ENCODE measurements around the gene UBXN6. TPM values are rescaled to one million over a fixed set of nuclear protein-coding genes. Genes with fewer than 3 reads are reported as not detected.

Gene UBXN6
- total RNA-seq, 3 donors from 2014 or later = 57.2 to 73.1 (median 70.7) TPM

DNA sequence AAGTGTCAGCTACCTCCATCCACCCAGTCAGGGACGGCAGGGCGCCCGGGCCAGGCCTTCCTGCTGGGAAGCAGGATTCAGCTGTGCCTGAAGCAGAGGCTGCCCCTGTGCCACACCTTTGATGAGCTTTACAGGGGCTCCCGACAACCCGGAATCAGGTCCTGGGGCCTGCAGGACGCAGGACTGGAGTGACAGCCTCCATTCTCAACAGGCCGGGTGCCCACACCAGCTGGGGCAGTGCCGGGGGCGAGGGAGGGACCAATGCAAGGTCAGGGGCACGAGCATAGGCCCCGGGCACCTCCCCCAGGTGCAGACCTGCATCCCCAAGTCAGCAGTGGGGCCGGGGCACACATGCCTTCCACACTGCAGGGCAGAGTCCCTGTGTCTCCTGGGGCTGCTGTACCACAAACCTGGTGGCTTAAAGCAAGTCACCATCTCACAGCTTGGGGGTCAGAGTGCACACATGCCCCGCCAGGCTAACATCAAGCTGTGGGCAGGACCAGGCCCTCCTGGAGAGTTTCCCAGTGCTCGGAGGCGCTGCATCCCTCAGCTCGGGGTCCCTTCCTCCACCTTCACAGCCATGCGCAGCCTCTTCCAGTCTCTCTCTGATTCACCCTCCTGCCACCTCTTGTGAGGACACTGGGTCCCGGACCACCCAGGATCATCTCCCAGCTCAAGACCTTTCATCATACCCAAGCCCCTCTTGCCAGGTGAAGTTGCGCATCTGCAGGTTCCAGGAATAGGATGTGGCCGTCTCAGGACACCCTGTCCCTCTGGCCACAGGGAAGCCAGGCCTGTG, 13.4 kb downstream of the UBXN6 start:
- H3K4me1 Mint-ChIP-seq (ENCODE audit: low read depth) = peaks cover 2% of the 10 kb centered on the region
- H3K27me3 Mint-ChIP-seq (ENCODE audit: low read depth) = no peaks in the 10 kb centered on the region

DNA sequence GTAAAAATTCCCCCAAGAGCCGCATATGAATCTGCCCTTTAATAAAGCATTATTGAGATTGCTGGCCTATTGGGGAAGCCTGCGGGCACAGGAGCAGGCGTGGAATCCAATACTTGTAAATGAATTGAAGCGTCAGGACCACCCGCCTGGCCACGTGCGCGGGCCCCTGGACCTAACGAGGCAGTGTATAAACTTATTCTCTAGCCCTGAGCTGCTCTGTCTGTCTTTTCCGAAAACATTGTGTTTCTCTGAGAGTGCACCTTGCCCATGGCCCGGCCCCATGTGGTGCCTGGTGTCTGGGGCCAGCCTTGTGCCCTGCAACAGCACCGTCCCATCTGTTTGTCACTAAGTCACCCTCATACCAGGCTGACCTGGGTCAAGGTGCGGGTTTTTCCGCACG, 14.4 kb downstream of the UBXN6 start:
- no peaks in the 10 kb centered on the region for H3K27me3 Mint-ChIP-seq (ENCODE audit: low read depth)
- no peak overlapping the region for H3K4me3 Mint-ChIP-seq
- no peak for ATAC-seq
- peaks cover 3% of the 10 kb centered on the region for H3K36me3 Mint-ChIP-seq (ENCODE audit: insufficient read depth)
- DNase-seq = no peak
- H3K9me3 Mint-ChIP-seq = no peaks in the 10 kb centered on the region
- peaks cover 2% of the 10 kb centered on the region for H3K4me1 Mint-ChIP-seq (ENCODE audit: low read depth)

More for the DNA sequence above, 13.4 kb downstream of the UBXN6 start:
- DNase-seq (no peak), ATAC-seq (peak in 1 of 2 donors; percentile 16)
- H3K4me3 Mint-ChIP-seq = no peak overlapping the region
- H3K36me3 Mint-ChIP-seq (ENCODE audit: insufficient read depth) = peaks cover 5% of the 10 kb centered on the region
- no peaks in the 10 kb centered on the region for H3K9me3 Mint-ChIP-seq

DNA sequence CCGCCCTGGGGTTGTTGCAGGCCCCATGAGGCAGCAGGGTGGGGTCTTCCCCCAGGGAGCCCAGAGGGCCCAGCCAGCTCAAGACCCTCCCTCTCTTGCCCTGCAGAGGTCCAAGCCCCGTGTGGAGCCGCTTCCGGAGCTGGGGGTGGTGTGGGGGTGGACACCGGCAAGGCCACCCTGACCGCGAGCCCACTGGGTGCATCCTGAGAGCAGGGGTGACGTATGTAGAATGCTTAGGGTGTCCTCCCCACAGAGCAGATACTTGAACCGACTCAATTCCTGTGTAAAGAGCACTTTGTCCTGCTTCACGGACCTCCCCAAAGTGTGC, 14.8 kb downstream of the UBXN6 start:
- ATAC-seq = no peak
- no peaks in the 10 kb centered on the region for H3K27me3 Mint-ChIP-seq (ENCODE audit: low read depth)
- H3K4me3 Mint-ChIP-seq = no peak overlapping the region
- DNase-seq = no peak
- H3K4me1 Mint-ChIP-seq (ENCODE audit: low read depth) = peaks cover 2% of the 10 kb centered on the region
- no peaks in the 10 kb centered on the region for H3K9me3 Mint-ChIP-seq
- H3K36me3 Mint-ChIP-seq (ENCODE audit: insufficient read depth) = peaks cover 3% of the 10 kb centered on the region

DNA sequence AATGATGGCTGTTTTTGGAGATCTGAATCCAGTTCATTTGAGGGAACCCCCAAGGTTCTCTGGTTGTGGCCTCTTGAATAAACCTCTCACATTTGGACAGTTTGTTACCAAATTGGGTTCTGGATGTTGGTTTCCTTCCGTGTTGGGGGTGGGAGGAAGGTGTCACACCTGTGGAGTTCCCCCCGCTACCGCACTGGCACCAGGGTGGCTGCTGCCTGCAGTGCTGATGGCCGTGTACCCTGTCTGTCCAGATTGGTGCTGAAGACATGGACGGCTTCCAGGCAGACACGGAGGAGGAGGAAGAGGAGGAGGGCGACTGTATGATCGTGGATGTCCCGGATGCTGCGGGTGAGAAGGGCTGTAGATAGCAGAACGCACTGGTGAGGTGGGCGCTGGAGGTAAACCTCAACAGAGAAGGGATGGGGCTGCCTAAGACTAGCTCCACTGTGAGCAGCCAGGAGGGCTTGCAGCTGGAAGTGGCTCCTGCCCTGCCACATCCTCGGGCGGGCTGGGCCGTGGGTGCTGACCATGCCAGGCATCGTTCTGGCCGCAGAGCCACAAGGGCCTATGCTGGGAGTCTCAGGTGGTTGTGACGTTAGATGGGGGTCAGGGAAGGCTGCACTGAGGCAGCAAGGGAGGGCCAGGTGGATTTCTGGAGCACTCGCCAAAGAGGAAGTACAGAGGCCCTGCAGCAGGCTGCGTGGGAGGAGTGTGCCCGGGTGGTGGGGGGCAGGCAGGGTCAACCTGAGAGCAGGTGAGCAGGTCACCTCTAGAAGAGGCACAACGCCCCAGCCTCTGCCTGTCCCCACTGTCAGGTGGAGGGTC, 15.4 kb downstream of the UBXN6 start:
- H3K27me3 Mint-ChIP-seq (ENCODE audit: low read depth) = no peaks in the 10 kb centered on the region
- peaks cover 3% of the 10 kb centered on the region for H3K36me3 Mint-ChIP-seq (ENCODE audit: insufficient read depth)
- no peak overlapping the region for H3K4me3 Mint-ChIP-seq
- no peak for DNase-seq
- ATAC-seq = peak in 1 of 2 donors; percentile 23
- H3K4me1 Mint-ChIP-seq (ENCODE audit: low read depth) = peaks cover 2% of the 10 kb centered on the region
- H3K9me3 Mint-ChIP-seq = no peaks in the 10 kb centered on the region

DNA sequence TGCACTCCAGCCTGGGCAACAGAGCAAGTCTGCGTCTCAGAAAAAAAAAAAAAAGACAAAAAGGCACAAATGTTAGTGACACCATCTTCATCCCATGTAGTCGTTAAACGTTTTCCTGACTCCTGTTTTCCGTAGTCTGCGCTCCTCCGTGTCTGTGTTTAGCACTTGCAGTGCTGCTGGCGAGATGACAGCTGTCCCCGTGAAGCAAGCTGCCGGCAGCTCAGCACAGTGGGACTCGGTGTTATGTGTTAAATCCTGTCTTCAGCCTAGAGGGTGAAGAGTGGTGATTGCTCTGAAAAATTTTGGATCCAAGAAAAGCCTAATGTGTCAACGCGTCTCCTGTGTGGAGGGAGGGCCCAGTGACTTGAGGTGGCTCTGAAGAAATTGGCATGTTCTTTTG, 18.4 kb downstream of the UBXN6 start:
- Mint-ChIP-seq H3K36me3 (ENCODE audit: insufficient read depth) (peaks cover 5% of the 10 kb centered on the region), H3K27me3 (ENCODE audit: low read depth) (no peaks in the 10 kb centered on the region), H3K9me3 (no peaks in the 10 kb centered on the region), H3K4me3 (no peak overlapping the region), H3K4me1 (ENCODE audit: low read depth) (peaks cover 2% of the 10 kb centered on the region)
- ATAC-seq (no peak), DNase-seq (no peak)

DNA sequence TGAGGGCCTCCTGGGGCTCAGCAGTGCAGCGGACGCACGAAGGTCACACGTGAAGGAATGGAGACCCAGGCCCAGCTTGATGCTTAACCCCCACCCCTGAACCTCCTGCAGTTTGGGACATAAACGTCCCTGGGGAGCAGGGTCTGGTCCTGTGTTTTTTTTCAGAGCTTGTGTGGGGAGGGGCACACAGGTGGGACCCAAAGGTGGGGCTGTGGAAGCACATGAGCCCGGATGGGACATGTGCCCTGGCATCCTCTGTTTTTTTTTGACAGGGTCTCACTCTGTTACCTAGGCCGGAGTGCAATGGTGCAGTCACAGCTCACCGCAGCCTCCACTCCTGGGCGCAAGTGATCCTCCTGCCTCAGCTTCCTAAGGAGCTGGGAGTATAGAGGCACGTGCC, 20.5 kb downstream of the UBXN6 start:
- no peaks in the 10 kb centered on the region for H3K9me3 Mint-ChIP-seq
- H3K4me1 Mint-ChIP-seq (ENCODE audit: low read depth) = peaks cover 2% of the 10 kb centered on the region
- no peak for DNase-seq
- no peak for ATAC-seq
- no peaks in the 10 kb centered on the region for H3K27me3 Mint-ChIP-seq (ENCODE audit: low read depth)
- peaks cover 5% of the 10 kb centered on the region for H3K36me3 Mint-ChIP-seq (ENCODE audit: insufficient read depth)
- no peak overlapping the region for H3K4me3 Mint-ChIP-seq

DNA sequence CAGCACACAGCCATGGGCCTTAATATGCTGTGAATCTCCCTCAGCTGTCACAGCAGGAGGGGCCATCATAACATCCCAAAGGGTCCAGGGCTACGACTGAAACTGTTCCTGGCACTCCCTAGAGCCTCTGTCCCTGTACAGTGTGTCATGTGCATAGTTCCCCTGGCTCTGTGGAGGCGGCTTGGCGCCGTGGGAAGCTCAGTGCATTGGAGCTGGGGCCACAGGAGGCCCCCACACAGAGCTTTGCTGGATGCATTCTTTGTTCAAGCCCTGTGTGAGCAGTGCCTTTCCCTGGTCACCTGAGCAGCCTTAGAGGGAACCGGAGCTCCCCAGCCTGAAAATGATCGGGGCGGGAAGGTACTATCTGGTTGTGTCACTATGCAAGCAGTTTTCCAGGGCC, 21.4 kb downstream of the UBXN6 start:
- no peaks in the 10 kb centered on the region for H3K27me3 Mint-ChIP-seq (ENCODE audit: low read depth)
- no peaks in the 10 kb centered on the region for H3K9me3 Mint-ChIP-seq
- peaks cover 2% of the 10 kb centered on the region for H3K4me1 Mint-ChIP-seq (ENCODE audit: low read depth)
- DNase-seq (no peak), ATAC-seq (no peak)
- peaks cover 8% of the 10 kb centered on the region for H3K36me3 Mint-ChIP-seq (ENCODE audit: insufficient read depth)
- H3K4me3 Mint-ChIP-seq = no peak overlapping the region

DNA sequence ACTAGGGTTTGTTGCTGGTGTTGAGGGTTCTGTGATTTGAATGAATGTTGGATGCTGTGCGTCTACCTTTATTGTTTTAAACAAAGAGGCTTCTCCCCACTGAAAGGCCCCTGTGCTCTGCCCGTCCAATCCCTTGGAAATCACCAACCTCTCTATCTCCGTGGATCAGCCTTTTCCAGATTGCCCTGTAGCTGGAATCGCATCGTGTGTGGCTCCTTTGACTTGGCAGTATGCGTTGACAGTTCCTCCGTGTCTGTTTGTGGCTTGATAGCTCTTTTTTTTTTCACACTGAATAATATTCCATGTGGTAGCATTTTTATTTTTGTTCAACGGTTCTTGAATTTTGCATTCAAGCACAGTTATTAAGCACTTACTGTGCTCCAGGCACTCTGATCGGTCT, 23.2 kb downstream of the UBXN6 start:
- ATAC-seq (no peak), DNase-seq (no peak)
- Mint-ChIP-seq H3K9me3 (no peaks in the 10 kb centered on the region), H3K36me3 (ENCODE audit: insufficient read depth) (peaks cover 21% of the 10 kb centered on the region), H3K4me1 (ENCODE audit: low read depth) (peaks cover 2% of the 10 kb centered on the region), H3K4me3 (no peak overlapping the region), H3K27me3 (ENCODE audit: low read depth) (no peaks in the 10 kb centered on the region)

DNA sequence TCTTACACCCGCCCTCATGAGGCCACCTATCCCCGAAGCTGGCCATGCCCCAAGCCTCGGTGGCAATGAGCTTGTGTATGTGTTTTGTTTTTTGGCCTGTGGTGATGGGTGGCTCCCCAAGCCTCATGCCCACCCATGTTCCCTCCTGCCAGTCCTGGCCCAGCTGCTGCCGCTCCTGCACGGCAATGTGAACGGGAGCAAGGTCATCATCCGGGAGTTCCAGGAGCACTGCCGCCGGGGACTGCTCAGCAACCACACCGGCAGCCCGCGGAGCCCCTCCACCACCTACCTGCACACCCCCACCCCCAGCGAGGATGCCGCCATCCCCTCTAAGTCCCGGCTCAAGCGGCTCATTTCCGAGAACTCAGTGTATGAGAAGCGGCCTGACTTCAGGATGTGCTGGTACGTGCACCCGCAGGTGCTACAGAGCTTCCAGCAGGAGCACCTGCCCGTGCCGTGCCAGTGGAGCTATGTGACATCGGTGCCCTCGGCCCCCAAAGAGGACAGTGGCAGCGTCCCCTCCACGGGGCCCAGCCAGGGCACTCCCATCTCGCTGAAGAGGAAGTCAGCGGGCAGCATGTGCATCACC, 24.6 kb downstream of the UBXN6 start:
- DNase-seq (no peak), ATAC-seq (no peak)
- Mint-ChIP-seq H3K4me3 (no peak overlapping the region), H3K4me1 (ENCODE audit: low read depth) (no peaks in the 10 kb centered on the region), H3K27me3 (ENCODE audit: low read depth) (no peaks in the 10 kb centered on the region), H3K9me3 (no peaks in the 10 kb centered on the region), H3K36me3 (ENCODE audit: insufficient read depth) (peaks cover 31% of the 10 kb centered on the region)

DNA sequence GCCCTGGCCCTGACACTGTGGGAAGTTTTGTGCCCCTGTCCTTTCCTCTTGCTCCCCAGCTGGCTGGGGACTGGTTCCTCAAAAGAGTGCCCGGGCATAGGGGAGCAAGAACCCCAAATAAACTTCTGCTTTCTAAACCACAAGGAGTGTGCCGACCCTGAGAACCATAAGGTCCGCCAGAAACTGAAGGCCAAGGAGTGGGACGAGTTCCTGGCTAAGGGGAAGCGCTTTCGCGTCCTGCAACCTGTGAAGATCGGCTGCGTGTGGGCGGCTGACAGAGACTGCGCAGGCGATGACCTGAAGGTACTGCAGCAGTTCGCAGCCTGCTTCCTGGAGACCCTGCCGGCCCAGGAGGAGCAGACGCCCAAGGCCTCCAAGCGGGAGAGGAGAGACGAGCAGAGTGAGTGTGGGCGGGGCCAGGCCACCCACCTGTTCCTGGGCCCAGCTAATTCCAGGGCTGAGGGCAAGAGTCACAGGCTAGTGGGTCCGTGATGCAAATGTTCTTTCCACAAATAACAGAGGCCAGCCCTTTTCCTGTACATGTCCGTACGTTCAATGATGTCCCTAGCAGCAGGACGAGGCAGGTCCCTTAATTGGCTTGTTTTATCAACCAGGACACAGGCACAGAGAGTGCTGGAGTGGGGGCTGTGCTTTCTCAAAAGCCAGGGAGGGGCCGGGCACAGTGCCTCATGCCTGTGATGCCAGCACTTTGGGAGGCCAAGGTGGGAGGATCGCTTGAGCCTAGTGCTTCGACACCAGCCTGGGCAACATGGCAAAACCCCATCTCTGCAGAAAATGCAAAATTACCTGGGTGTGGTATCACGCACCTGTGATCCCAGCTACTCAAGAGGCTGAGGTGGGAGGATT, 25.6 kb downstream of the UBXN6 start:
- ATAC-seq = no peak
- Mint-ChIP-seq H3K9me3 (no peaks in the 10 kb centered on the region), H3K4me3 (no peak overlapping the region), H3K36me3 (ENCODE audit: insufficient read depth) (peaks cover 31% of the 10 kb centered on the region), H3K4me1 (ENCODE audit: low read depth) (no peaks in the 10 kb centered on the region), H3K27me3 (ENCODE audit: low read depth) (no peaks in the 10 kb centered on the region)
- DNase-seq = no peak

DNA sequence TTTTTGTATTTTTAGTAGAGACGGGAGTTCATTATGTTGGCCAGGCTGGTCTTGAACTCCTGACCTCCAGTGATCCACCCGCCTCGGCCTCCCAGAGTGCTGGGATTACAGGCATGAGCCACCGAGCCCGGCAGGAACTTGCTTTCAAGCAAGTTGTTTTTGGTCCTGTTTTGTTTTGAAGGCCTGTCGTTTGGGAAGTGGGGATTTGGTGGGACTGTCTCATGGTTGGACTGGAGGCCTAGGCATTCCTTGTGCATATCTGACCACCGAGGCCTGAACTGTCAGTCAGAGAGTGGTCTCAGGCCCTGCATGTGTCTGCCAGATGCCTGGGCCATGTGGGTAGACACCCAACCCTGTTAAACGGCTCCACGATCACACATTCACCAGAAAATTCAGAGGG, 26.3 kb downstream of the UBXN6 start:
- Mint-ChIP-seq H3K36me3 (ENCODE audit: insufficient read depth) (peaks cover 31% of the 10 kb centered on the region), H3K27me3 (ENCODE audit: low read depth) (no peaks in the 10 kb centered on the region), H3K4me1 (ENCODE audit: low read depth) (no peaks in the 10 kb centered on the region), H3K4me3 (no peak overlapping the region), H3K9me3 (no peaks in the 10 kb centered on the region)
- no peak for DNase-seq
- no peak for ATAC-seq

DNA sequence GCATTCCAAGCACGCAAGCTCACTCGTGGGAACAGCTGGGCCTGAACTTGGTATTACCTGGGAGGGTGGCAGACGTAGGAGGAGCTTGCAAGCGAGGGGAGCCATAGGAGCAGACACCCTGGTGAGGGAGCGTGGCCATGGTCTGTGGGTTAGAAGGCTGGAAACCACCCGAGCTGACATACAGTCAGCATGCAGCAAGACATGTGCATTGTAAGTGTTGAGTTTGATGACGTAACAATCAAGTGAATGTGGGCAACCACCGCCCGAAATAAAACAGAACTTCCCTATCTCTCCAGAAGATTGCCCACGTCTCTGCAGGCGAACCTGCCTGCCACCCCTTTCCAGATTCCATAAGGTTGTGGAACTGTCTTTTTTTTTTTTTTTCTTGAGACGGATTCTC, 26.8 kb downstream of the UBXN6 start:
- peaks cover 33% of the 10 kb centered on the region for H3K36me3 Mint-ChIP-seq (ENCODE audit: insufficient read depth)

DNA sequence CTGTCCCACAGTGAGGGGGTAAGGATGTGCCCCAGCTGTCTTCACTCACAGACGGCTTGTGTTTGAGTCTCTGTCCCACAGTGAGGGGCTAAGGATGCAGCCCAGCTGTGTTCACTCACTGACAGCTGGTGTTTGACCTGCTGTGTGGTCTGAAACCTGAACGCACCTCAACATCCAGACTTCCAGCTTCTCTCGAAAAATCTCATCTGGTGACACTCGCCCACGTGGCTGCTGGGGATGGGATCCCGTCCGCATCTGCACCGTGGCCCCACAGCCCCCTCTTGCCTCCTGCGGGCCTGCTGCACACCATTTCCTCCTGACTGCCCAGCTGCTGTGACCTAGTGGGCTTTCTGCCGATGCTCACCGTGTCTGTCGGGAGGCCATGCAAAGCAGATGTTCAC, 27.8 kb downstream of the UBXN6 start:
- Mint-ChIP-seq H3K4me1 (ENCODE audit: low read depth) (no peaks in the 10 kb centered on the region), H3K36me3 (ENCODE audit: insufficient read depth) (peaks cover 33% of the 10 kb centered on the region), H3K27me3 (ENCODE audit: low read depth) (no peaks in the 10 kb centered on the region), H3K9me3 (no peaks in the 10 kb centered on the region), H3K4me3 (no peak overlapping the region)
- ATAC-seq = no peak
- DNase-seq = no peak

More for the DNA sequence above, 26.8 kb downstream of the UBXN6 start:
- H3K27me3 Mint-ChIP-seq (ENCODE audit: low read depth) = no peaks in the 10 kb centered on the region
- no peaks in the 10 kb centered on the region for H3K9me3 Mint-ChIP-seq
- no peaks in the 10 kb centered on the region for H3K4me1 Mint-ChIP-seq (ENCODE audit: low read depth)
- no peak overlapping the region for H3K4me3 Mint-ChIP-seq
- ATAC-seq (no peak), DNase-seq (no peak)

DNA sequence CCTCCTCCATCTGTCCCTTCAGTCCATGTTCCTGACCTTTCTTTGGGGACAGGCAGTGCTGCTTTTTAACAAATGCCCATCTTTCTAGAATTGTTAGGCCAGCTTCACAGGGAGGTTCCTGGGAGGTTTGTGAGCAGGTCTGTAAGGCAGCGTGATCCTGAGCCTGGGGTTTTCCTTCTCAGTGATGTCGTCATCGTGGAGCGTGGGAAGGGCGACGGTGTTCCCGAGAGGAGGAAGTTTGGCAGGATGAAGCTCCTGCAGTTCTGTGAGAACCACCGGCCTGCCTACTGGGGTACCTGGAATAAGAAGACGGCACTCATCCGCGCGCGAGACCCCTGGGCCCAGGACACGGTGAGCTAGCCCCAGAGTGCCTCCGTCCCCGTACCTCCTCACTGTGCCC, 28.3 kb downstream of the UBXN6 start:
- no peaks in the 10 kb centered on the region for H3K4me1 Mint-ChIP-seq (ENCODE audit: low read depth)
- DNase-seq = no peak
- H3K27me3 Mint-ChIP-seq (ENCODE audit: low read depth) = no peaks in the 10 kb centered on the region
- peaks cover 29% of the 10 kb centered on the region for H3K36me3 Mint-ChIP-seq (ENCODE audit: insufficient read depth)
- H3K4me3 Mint-ChIP-seq = no peak overlapping the region
- no peaks in the 10 kb centered on the region for H3K9me3 Mint-ChIP-seq
- no peak for ATAC-seq
